Lung (tissue), 12 donors: ENCODE results near the gene C3orf62. TPM values are rescaled to one million over a fixed set of nuclear protein-coding genes. Genes with fewer than 3 reads are reported as not detected.
"Not testable (repeated sequence)": the region's sequence is repeated elsewhere in the genome, so short reads cannot be mapped to it uniquely, and the experiment has no call there.

Experiments used
- ATAC-seq: fragments of 200-7000 bp; cut with Tn5 transposase; one replicate; pipeline ENCODE4 v1.9.1; 2020; ENCODE audit warnings: moderate number of reproducible peaks; ENCODE audit not compliant: insufficient read depth, low FRiP score
- DNase-seq, 3 donors: peaks; one replicate each; pipeline ENCODE4 v3.0.0-alpha.2; 2013 to 2017
- H3K27ac ChIP-seq, 2 donors: one replicate each; pipeline ENCODE4 v1.5.1; 2013; ENCODE audit warnings: mild to moderate bottlenecking in 2 of 2, moderate library complexity in 2 of 2, control low read depth in 1 of 2, inconsistent platforms in 1 of 2, low read depth in 1 of 2, low read length in 1 of 2
- H3K27me3 ChIP-seq, 3 donors: one replicate each; pipeline ENCODE4 v1.5.1; 2013; ENCODE audit warnings: low read length in 2 of 3; ENCODE audit not compliant: control insufficient read depth in 3 of 3, insufficient read depth in 3 of 3
- H3K36me3 ChIP-seq, 4 donors: one replicate each; pipeline ENCODE4 v1.5.1; 2013; ENCODE audit warnings: low read length in 4 of 4, mild to moderate bottlenecking in 1 of 4, moderate library complexity in 1 of 4; ENCODE audit not compliant: control insufficient read depth in 4 of 4, insufficient read depth in 4 of 4
- H3K4me1 ChIP-seq, 5 donors: one replicate each; pipeline ENCODE4 v1.5.1; 2013; ENCODE audit warnings: low read length in 5 of 5, mild to moderate bottlenecking in 2 of 5, moderate library complexity in 1 of 5; ENCODE audit not compliant: control insufficient read depth in 5 of 5, insufficient read depth in 5 of 5
- H3K4me3 ChIP-seq: one replicate; pipeline ENCODE4 v1.5.1; 2013; ENCODE audit warnings: mild to moderate bottlenecking, control low read depth, moderate library complexity
- H3K9ac ChIP-seq, 2 donors: one replicate each; pipeline ENCODE4 v1.5.1; 2013; ENCODE audit warnings: low read length in 2 of 2, control low read depth in 1 of 2; ENCODE audit not compliant: insufficient read depth in 1 of 2
- H3K9me3 ChIP-seq, 4 donors: one replicate each; pipeline ENCODE4 v1.5.1; 2013; ENCODE audit warnings: low read length in 3 of 4, mild to moderate bottlenecking in 1 of 4, moderate library complexity in 1 of 4; ENCODE audit not compliant: control insufficient read depth in 4 of 4, insufficient read depth in 3 of 4
- CTCF ChIP-seq: IDR thresholded peaks from 2 replicates; pipeline ENCODE4 v1.5.1; 2012; ENCODE audit warnings: mild to moderate bottlenecking; ENCODE audit errors: control extremely low read depth, extremely low read depth
- WGBS, 2 donors: extraction: QIAGEN DNeasy Blood & Tissue Kit; methylation state at CpG; one replicate each; pipeline ENCODE4 v1.1.7; 2013; 5-methylcytosine and 5-hydroxymethylcytosine counted together
- polyA plus RNA-seq, 2 donors: library from polyadenylated mRNA; stranded (reverse); fragments of 200-250 nt; gene quantifications; one replicate each; pipeline ENCODE4 v1.2.1, GENCODE V29; 2013
- total RNA-seq, 2 donors: library from RNA; depleted of rRNA in 1 of 2; stranded (reverse); fragments of >200 nt in 1 of 2; gene quantifications; one replicate each; pipeline ENCODE4 v1.2.1, GENCODE V29; 2014 to 2021
- donor health status: control.
- donor health status: control.
- donor health status: Bipolar disorder and iron deficiency.
- donor health status: healthy.
- donor health status: DM: yes; HTN: yes; CAD: no.

Gene C3orf62
- total and polyA plus RNA-seq, 4 donors, result 5.2 to 8.2 (median 7.0) TPM

GRCh38 chr3:49244581-49245205 lies 32.3 kb downstream of the C3orf62 start:
- ATAC-seq (no peak), DNase-seq (no peak)
- no peak for TF ChIP-seq CTCF
- peak overlapping the region in 1 of 2 donors; percentile 26 for H3K27ac ChIP-seq
- H3K9ac ChIP-seq, result no peak overlapping the region
- no peaks in the 10 kb centered on the region for H3K9me3 ChIP-seq
- peaks cover 0 to 4% (median 0%) of the 10 kb centered on the region in 4 donors for H3K36me3 ChIP-seq
- H3K4me3 ChIP-seq, result no peak overlapping the region
- WGBS, 2 donors, result 34 to 36% methylated on average over 1 of the region's 1 CpG
- peaks cover 0 to 6% (median 0%) of the 10 kb centered on the region in 5 donors for H3K4me1 ChIP-seq
- H3K27me3 ChIP-seq, result no peaks in the 10 kb centered on the region

- 86 to 91% methylated on average over 11 of the region's 11 CpGs for WGBS, 2 donors
- not testable (repeated sequence) for H3K4me3 ChIP-seq, H3K36me3 ChIP-seq, H3K4me1 ChIP-seq, H3K9ac ChIP-seq, DNase-seq, H3K9me3 ChIP-seq, ATAC-seq, H3K27me3 ChIP-seq, H3K27ac ChIP-seq
These were observed 36.9 kb downstream of the C3orf62 start for GRCh38 chr3:49240091-49240490.

GRCh38 chr3:49238274-49239127 lies 38.5 kb downstream of the C3orf62 start:
- Histone ChIP-seq H3K9ac (no peak overlapping the region), H3K27ac (peak overlapping the region; percentile 49 to 67), H3K9me3 (peaks cover 0 to 8% (median 1%) of the 10 kb centered on the region in 4 donors), H3K36me3 (peaks cover 0 to 1% (median 0%) of the 10 kb centered on the region in 4 donors), H3K27me3 (no peaks in the 10 kb centered on the region), H3K4me1 (peaks cover 0 to 3% (median 0%) of the 10 kb centered on the region in 5 donors), H3K4me3 (no peak overlapping the region)
- WGBS, 2 donors, result 34 to 50% methylated on average over 9 of the region's 9 CpGs
- peak; percentile 23 to 46 (median 38) for DNase-seq
- ATAC-seq, result peak; percentile 72
- no peak for TF ChIP-seq CTCF

GRCh38 chr3:49237344-49237743 lies 39.7 kb downstream of the C3orf62 start:
- Histone ChIP-seq H3K4me1 (peaks cover 0 to 3% (median 0%) of the 10 kb centered on the region in 5 donors), H3K9me3 (peaks cover 0 to 13% (median 6%) of the 10 kb centered on the region in 4 donors), H3K27ac (no peak overlapping the region), H3K27me3 (no peaks in the 10 kb centered on the region), H3K9ac (no peak overlapping the region), H3K4me3 (no peak overlapping the region), H3K36me3 (peaks cover 0 to 1% (median 0%) of the 10 kb centered on the region in 4 donors)
- TF ChIP-seq CTCF, result no peak
- 93 to 94% methylated on average over 3 of the region's 3 CpGs for WGBS, 2 donors
- ATAC-seq (no peak), DNase-seq (no peak)
